GM19438 (cell line): ENCODE data around the gene F11R.
"Not testable (repeated sequence)": the region's sequence is repeated elsewhere in the genome, so short reads cannot be mapped to it uniquely, and the experiment has no call there.

Source experiments
- ATAC-seq: cut with Tn5 transposase; IDR thresholded peaks from one replicate; pipeline ENCODE4 v1.9.1; 2021; ENCODE audit warnings: low read depth; ENCODE audit not compliant: unreplicated experiment

The F11R gene

DNA sequence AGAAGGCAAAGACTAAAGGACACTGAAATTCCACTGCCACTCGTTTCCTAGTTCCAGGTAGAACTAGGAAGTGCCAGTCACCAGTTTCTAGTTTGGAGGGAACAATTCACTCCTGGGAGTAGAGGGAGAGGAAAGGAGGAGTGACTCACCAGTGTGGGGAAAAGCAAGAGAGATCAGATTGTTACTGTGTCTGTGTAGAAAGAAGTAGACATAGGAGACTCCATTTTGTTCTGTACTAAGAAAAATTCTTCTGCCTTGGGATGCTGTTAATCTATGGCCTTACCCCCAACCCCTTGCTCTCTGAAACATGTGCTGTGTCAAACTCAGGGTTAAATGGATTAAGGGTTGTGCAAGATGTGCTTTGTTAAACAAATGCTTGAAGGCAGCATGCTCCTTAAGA, 4.3 kb downstream of the F11R start:
- not testable (repeated sequence) for ATAC-seq

DNA sequence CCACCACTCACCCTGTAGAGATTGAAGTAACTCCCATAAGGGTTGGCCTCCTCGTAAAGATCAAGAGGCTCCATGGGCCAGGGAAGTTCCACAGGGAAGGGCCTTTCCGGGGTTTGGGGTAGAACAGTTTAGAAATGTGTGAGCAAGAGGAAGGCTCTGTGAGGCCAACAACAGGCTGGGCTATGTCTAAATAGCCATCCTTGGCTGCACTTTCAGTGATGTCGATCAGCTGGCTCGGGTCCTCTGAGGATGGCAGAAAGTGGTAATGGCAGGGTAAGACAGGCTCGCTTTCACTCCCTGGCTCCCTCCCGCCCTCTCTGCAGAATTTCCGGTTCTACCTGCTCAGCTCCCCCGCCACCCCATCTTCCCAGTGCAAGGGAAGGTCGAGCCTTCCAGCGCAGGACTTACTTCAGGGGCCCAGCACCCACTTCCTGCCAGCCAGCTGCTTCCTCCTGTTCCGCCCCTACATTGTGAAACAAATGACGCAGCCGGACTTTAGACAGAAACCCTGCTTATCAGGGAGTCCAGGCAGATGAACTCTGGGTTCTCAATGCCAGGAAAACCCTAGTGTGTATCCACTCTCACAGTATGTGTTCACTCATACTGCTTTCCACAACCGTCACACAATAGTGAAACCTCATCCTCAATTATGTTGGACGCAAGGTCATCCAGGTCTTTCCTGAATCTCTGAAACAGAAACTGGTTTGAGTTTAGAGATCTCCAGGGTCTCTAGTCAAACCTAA, 7.3 kb downstream of the F11R start:
- ATAC-seq = peak; percentile 97

DNA sequence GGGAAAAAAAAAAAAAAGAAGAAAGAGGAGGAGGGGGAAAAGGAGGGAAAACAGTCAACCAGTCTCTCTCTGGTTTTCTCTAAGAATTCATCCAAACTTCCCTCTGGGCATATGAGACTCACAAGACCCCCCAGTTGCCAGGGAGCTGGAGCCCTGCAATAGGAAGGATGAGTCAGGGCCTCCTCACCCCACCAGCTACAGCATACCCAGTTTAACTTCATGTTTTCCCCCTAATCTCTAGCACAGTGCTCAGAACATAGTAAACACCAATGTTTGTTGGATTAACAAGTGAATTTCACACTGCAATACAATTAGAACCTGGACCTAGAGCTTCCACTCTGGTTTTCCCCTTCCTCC, 7.8 kb downstream of the F11R start:
- ATAC-seq = no peak

DNA sequence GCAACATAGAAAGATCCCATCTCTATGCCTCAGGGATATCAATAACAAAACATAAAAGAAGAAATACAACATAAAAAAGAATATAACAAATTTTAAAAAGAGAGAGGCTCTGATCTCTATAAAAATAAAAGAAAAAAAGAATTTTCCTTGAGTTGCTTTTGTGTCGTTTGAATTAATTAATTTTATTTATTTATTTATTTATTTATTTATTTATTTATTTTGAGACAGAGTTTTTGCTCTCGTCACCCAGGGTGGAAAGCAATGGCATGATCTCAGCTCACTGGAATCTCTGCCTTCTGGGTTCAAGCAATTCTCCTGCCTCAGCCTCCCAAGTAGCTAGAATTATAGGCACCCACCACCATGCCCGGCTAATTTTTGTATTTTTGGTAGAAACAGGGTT, 8.5 kb downstream of the F11R start:
- ATAC-seq = no peak

DNA sequence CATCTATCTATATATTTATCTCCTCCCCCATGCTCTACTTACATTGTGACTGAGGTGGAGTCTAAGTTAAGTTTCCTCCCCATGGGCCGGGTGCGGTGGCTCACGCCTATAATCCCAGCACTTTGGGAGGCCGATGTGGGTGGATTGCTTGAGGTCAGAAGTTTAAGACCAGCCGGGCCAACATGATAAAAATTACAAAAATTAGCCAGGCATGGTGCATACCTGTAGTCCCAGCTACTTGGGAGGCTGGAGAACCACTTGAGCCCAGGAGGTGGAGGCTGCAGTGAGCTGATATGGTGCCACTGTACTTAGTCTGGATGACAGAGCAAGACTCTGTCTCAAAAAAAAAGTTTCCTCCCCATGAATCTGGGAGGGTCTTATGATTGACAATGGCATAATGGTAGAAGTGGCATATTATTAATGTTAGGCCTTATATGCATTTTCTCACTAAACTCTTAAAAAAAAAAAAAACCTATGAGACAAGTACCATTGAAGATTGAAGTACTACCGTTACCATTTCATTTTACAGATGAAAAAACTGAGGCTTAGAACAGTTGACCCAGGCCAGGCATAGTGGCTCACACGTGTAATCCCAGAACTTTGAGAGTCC, 11.2 kb downstream of the F11R start:
- no peak for ATAC-seq

DNA sequence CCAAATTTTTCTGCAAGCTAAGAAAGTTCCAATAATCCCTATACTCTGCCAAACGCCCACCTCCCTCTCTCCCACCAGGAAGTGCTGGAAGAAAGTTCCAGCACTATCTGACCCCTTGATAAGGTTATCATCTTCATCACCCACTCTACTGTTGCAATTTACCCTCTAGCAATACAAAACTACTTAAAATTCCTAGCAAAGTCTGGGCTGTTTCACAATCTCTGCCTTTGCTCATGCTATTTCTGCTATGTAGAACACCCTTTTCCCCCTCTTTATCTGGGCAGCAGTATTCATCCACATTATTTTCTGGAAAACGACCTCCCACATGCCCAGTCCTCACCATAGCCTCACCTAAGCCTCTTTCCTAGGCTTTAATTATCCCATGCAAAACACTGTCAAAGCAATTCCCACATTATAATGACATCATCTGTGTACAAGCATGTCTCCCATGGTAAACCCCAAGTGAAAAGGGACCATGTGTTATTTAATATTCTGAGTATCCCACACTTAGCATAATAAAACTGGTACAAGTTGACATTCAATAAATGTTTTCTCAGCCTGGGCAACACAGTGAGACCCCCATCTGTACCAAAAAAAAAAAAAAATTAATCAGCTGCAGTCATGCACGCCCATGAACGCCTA, 12.0 kb downstream of the F11R start:
- ATAC-seq = no peak

DNA sequence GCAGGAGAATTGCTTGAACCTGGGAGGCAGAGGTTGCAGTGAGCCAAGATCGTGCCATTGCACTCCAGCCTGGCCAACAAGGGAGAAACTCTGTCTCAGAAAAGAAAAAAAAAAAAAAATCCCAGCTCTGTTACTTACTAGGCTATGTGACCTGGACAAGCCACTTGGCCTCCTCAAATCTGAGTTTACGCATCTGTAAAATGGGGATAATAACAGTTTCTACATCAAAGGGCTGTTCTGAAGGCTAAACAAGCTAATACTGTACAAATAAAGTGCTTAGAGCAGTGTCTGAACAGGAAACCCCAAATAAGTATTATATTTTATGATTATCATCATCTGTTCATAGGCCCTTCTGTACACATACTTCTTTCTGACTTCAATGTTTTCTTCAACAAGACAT, 13.6 kb downstream of the F11R start:
- ATAC-seq = no peak

DNA sequence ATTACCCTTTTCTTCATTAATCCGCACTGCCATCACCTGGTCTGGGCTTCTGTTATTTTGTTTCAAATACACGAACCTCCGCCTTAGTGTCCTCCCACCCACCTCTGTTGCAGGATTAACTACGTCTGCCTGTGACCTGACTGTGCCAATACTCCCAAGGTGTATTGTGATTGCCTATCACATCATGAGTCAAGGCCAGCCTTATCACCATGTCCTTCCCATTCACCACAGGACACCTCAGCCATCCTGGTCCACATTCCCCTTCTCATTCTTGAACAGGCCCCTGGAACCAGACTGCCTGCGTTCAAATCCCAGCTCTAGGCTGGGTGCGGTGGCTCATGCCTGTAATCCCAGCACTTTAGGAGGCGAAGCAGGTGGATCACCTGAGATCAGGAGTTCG, 14.4 kb downstream of the F11R start:
- no peak for ATAC-seq

DNA sequence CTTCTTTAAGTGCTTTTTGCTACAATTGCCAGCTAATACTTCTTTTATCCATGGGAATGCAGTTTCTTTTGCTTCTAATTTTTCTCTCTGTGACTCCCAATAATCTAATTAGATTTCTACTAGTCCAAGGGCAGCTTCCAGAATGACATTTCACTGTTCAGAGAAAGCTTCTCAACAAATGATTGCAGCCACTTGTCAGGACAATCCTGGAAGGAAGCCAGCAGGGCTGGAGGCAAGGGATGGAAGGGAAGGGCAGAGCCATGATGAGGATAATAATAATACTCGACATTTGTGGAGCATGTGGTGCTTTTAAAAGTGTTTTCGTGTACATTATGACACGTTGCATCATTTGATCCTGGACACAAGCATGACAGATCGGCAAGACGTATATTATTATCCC, 19.4 kb downstream of the F11R start:
- ATAC-seq = no peak

DNA sequence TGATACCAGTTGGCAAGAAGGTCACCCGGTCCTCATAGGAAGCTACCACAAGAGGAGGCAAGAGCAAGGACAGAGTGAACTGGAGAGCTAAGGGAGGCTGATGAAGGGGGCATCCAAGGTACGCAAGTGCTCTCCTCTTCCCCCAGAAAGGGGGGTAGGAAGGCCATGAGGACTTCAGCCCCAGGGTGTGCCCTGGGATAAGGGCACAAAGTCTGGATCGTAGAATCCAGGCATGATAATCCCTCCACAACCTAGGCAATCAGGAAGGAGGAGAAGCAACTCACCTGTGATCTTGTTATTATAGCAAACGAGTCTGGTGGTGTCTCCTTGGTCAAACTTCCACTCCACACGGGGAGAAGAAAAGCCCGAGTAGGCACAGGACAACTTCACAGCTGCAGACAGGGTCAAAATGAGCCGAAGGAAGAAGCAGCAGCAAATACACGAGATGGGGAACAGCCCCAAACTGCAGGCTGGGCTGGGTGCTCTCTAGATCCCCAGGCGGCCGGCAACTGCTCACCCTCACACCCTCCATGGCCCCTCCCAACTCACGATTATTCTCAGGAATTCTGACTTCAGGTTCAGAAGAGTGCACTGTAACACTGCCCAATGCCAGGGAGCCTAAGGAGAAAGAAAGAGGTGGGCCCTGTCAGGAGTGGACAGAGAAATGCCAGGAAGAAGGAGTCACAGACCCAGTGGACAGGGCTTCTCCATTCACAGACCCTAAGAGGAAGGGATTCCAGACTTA, 20.0 kb downstream of the F11R start:
- no peak for ATAC-seq

DNA sequence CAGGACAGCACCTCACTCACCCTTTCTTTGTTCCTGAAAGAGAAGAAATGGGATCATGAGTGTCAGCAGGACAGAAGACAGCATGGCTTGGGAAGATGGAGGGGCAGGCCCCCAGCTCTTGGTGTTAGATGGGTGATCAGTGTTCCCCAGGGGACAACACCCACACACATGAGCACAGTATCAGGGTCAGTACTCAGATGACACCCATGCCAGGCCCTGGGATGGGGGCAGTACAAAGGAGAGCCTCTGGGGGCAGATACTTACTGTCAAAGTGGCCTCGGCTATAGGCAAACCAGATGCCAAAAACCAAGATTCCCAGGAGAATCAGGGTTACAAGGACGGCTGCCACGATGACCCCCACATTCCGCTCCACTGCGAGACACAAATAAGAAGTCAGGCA, 21.6 kb downstream of the F11R start:
- no peak for ATAC-seq

DNA sequence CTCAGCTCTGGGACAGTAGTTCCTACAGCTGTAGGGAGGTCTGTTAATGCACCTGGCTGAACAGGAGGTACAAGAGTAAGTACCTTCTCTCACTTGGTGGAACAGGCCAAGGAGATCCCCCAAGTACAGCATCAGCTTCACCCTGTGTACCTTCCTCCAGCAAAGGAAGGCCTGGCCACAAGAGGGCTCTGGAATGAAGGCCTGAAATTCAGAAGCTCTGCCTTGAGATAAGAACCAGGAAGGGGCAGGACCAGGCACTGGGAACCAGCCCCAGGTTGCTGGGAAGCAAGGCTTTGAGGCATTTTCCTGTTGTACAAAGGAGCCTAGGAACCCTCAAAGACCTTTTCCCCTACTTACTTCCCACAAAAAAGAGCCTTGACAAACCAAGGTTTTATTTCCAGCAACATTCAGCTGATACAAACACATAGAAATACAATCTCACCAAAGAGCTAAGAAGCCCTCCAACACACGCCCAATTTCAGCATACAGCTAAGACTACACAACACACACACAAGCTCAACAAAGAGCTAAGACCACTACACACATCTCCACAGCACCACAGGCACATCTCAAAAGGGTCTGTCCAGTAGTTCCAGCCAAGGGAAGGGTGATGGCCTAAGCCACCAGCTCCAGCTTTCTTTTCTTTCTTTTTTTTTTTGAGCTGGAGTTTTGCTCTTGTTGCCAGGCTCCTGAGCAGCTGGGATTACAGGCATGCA, 23.5 kb downstream of the F11R start:
- no peak for ATAC-seq

DNA sequence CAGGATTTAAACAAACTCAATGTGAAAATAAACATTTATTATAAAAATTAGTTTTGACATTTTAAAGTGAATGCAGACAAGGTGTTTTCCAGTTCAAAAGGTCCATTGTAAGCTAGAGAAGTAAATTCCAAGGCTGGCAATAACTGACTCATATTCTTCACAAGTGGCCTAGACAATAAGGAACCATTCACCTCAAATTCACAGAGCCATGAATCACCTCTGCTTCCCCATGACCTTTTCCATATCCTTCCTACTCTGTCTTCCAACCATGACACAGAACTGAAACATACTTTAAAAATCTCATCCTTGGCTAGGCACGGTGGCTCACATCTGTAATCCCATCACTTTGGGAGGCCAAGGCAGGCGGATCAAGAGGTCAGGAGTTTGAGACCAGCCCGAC, 24.8 kb downstream of the F11R start:
- ATAC-seq = no peak

DNA sequence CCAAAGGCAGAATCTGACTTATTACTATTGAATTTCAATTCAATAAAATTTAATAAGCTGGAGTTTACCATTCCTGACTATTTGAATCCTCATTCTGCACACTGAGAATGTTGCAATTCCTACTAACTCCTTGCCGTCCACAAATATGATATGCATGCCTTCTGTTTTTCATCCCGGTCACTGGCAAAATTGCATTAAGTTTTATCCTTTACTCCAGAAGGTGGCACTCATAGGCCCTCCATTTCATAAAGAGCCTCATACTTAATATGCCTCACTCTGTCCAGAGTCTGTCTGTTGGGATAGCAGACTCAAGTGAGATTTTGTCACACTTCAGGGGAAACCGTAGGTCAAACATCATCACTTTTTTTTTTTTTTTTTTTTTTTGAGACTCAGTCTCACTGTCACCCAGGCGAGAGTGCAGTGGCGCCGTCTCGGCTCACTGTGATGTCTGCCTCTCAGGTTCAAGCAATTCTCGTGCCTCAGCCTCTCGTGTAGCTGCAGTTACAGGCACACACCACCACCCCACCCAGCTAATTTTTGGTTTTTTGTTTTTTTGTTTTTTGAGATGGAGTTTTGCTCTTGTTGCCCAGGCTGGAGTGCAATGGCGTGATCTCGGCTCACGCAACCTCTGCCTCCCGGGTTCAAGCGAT, 27.3 kb downstream of the F11R start:
- no peak for ATAC-seq

DNA sequence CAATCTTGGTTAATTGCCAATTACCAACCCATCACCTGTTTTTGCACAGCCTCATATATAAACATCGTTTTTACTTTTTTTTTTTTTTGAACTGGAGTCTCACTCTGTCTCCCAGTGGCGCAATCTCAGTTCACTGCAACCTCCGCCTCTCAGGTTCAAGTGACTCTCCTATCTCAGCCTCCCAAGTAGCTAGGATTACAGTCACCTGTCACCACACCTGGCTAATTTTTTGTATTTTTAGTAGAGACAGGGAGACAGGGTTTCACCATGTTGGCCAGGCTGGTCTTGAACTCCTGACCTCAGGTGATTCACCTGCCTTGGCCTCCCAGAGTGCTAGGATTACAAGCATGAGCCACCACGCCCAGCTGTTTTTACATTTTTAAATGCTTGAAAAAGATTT, 28.9 kb downstream of the F11R start:
- not testable (repeated sequence) for ATAC-seq

DNA sequence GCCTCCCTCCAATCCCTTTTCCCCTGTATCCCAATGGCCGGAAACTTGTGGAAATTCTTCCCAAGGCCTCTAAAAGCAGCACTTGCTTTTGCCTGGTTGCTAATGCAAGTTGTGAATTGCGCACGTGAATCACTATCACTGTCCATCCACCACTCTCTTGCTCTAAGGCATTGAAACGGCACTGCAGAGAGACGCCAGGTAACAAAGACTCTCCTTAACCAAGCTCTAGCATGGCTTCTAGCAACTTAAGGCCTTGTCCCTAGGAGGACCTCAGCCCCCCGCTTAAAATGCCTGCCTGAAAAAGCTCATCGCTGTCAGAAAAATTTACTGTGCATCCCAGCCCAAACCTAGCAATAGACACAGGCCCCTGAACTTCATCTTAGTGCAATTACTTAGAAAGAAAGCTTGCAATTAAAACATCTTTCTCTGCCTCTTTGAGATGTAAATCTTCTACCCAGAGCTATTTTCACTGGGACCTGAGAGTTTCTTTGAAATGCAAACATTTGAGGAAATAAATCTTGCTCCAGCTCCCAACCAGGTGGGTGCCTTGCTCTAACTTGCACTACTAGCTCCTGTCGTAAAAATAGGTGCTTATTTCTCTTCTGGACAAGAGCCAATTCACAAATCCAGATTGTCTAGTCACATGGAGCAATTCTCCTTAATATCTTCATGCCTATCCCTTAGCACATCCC, 33.4 kb downstream of the F11R start:
- no peak for ATAC-seq

DNA sequence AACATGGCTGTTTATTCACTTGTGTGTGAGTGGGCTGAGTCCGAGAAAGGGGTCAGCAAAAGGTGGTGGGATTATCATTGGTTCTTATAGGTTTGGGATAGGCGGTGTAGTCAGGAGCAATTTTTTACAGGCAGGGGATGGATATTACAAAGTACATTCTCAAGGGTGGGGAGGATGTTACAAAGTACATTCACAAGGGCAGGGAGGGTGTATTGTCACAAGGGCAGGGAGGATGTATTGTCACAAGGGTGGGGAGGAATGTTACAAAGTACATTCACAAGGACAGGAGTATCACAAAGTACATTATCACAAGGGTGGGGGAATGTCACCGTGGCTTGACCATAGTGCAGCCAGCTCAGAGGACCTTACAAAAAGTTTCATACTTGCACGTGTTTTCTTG, 35.2 kb downstream of the F11R start:
- no peak for ATAC-seq

DNA sequence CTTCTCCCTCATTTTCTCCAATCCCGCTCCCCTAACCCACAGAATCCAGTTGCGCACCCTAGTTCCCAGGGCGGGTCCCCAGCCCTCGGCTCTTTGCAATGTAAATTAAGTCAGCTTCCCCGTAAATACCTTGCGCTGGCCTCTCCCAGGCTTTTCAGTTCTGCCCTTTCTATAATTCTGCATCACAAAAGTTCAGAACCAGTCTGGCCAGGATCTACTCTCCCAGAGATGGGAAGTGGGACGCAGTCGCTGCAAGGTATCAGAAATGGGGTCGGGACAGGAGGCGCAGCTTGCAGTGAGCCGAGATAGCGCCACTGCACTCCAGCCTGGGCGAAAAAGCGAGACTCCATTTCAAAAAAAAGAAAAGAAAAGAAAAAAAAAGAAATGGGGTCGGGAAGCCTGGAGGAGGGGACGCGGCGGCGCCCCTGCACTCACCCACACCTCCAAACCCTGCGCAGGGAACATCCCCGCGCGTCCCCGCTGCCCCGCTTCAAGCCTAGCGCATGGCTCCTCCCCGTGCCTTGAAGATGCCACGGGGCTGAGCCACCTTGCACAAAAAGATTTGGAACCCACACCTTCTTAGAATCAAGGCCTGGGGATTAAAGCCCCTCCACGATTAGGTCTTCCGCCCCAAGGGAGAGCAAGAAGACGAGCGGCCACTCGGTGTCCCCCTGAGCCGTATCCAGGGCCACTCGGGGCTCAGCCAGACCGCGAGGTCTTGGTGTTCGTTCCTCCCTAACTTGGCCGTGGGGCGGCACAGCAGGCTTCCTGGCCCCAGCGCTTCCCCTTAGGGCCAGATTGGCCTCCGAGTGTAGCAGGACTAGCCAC, 39.2 kb downstream of the F11R start:
- no peak for ATAC-seq

DNA sequence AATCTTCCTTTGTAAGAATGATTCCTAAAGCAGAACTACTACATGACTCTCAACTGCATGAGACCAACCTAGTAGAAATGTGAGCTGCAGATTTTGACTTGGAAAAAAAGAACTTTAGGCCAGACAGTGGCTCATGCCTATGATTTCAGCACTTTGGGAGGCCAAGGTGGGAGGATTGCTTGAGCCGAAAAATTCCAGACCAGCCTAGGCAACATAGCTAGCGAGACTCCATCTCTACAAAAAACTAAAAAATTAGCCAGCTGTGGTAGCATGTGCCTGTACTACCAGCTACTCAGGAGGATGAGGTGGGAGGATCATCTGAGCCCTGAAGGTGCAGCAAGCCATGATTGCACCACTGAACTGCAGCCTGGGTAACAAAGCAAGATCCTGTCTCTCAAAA, 41.7 kb downstream of the F11R start:
- no peak for ATAC-seq
